PC-9 (cell line): ENCODE measurements around the gene SLC35E2B. TPM values are rescaled to one million over a fixed set of nuclear protein-coding genes. Genes with fewer than 3 reads are reported as not detected.
"Not testable (repeated sequence)": the region's sequence is repeated elsewhere in the genome, so short reads cannot be mapped to it uniquely, and the experiment has no call there.

ENCODE experiments used
- BruUV-seq: library from RNA; stranded (reverse); fragments of 400-500 nt; replicated peaks from 2 replicates; lab custom pipeline; 2021; lab: Mats Ljungman, UMichigan
- CTCF ChIA-PET: fragments of 300-600 bp; sonication (Branson Sonifier 250); formaldehyde crosslinking; loops from one replicate; lab custom pipeline; 2022; ENCODE audit warnings: antibody characterized with exemption; lab: Charles Lee
- POLR2A ChIA-PET: fragments of 300-600 bp; sonication (Branson Sonifier 250); formaldehyde crosslinking; loops from one replicate; lab custom pipeline; 2022; ENCODE audit warnings: antibody characterized with exemption; ENCODE audit not compliant: unreplicated experiment; lab: Charles Lee
- DNase-seq, 2 experiments: peaks; one replicate each; pipeline versions ENCODE4 v3.0.0 to v3.0.0-alpha.2; 2015 to 2022; ENCODE audit warnings: mixed read lengths in 1 of 2
- H2AFZ ChIP-seq: fragments of 200-600 bp; sonication (generic); 2 replicates; pipeline ENCODE4 v1.8.1; 2017; ENCODE audit warnings: antibody characterized with exemption
- H3F3A ChIP-seq: fragments of 200-600 bp; sonication (generic); 2 replicates; pipeline ENCODE4 v1.8.1; 2017; ENCODE audit warnings: antibody characterized with exemption, mild to moderate bottlenecking, low read depth; ENCODE audit not compliant: insufficient read depth
- H3K27ac ChIP-seq: fragments of 200-600 bp; sonication (generic); 2 replicates; pipeline ENCODE4 v1.6.1; 2016; ENCODE audit warnings: mixed run types
- H3K27me3 ChIP-seq: fragments of 200-600 bp; sonication (generic); 2 replicates; pipeline ENCODE4 v1.6.1; 2016; ENCODE audit warnings: low read depth, mixed run types; ENCODE audit not compliant: insufficient read depth
- H3K36me3 ChIP-seq: fragments of 200-600 bp; sonication (generic); 2 replicates; pipeline ENCODE4 v1.6.1; 2016; ENCODE audit warnings: low read depth, mixed run types
- H3K4me1 ChIP-seq: fragments of 200-600 bp; sonication (generic); replicated peaks from 2 replicates; pipeline ENCODE4 v1.6.1; 2016; ENCODE audit warnings: mixed run types; ENCODE audit not compliant: insufficient read depth
- H3K4me2 ChIP-seq: fragments of 200-600 bp; sonication (generic); 2 replicates; pipeline ENCODE4 v1.6.1; 2017; ENCODE audit warnings: mixed run types
- H3K4me3 ChIP-seq: fragments of 200-600 bp; sonication (generic); 2 replicates; pipeline ENCODE4 v1.6.1; 2016; ENCODE audit warnings: mixed run types
- H3K79me2 ChIP-seq: fragments of 200-600 bp; sonication (generic); 2 replicates; pipeline ENCODE4 v1.6.1; 2017; ENCODE audit warnings: low read depth, mixed run types
- H3K9me2 ChIP-seq: fragments of 200-600 bp; sonication (generic); 2 replicates; pipeline ENCODE4 v1.8.1; 2017; ENCODE audit warnings: mild to moderate bottlenecking; ENCODE audit not compliant: insufficient read depth
- H3K9me3 ChIP-seq: fragments of 200-600 bp; sonication (generic); 2 replicates; pipeline ENCODE4 v1.8.1; 2016; ENCODE audit warnings: low read depth; ENCODE audit not compliant: insufficient read depth
- H4K20me1 ChIP-seq: fragments of 200-600 bp; sonication (generic); 2 replicates; pipeline ENCODE4 v1.8.1; 2017; ENCODE audit not compliant: insufficient read depth
- intact Hi-C: fragments of 100-400 bp; cut with micrococcal nuclease; formaldehyde crosslinking; loops from one replicate; pipeline ENCODE4 v1.10.0; 2022; ENCODE audit not compliant: unreplicated experiment
- total RNA-seq: library from RNA; stranded (reverse); gene quantifications from 2 replicates; pipeline ENCODE4 v1.2.3, GENCODE V29; 2021

SLC35E2B gene
- total RNA-seq, 1 experiment from 2014 or later, result 55.4 TPM

GRCh38 chr1:1700557-1700956 lies 8.0 kb upstream of the SLC35E2B start:
- H3K4me1 ChIP-seq, H3K9me2 ChIP-seq, POLR2A ChIA-PET, CTCF ChIA-PET, H3K9me3 ChIP-seq, H3F3A ChIP-seq, H3K27me3 ChIP-seq, H3K4me2 ChIP-seq, H3K79me2 ChIP-seq, H4K20me1 ChIP-seq, DNase-seq, H3K36me3 ChIP-seq, H3K27ac ChIP-seq, BruUV-seq, intact Hi-C loops, H3K4me3 ChIP-seq, H2AFZ ChIP-seq: not testable (repeated sequence)

- H3K4me3 ChIP-seq, H3K79me2 ChIP-seq, H3K27me3 ChIP-seq, H3K4me1 ChIP-seq, POLR2A ChIA-PET, H3K4me2 ChIP-seq, DNase-seq, H4K20me1 ChIP-seq, H3K27ac ChIP-seq, CTCF ChIA-PET, intact Hi-C loops, H3K9me2 ChIP-seq, H3F3A ChIP-seq, BruUV-seq, H2AFZ ChIP-seq, H3K36me3 ChIP-seq, H3K9me3 ChIP-seq: not testable (repeated sequence)
Measured at GRCh38 chr1:1700067-1700466, 7.5 kb upstream of the SLC35E2B start.

- H3K79me2 ChIP-seq, H3K9me2 ChIP-seq, intact Hi-C loops: not testable (repeated sequence)
Measured at GRCh38 chr1:1699061-1699460, 6.5 kb upstream of the SLC35E2B start.

GRCh38 chr1:1697358-1698183 lies 5.0 kb upstream of the SLC35E2B start:
- H4K20me1 ChIP-seq, H3K9me3 ChIP-seq, H3F3A ChIP-seq, H3K4me1 ChIP-seq, BruUV-seq, H2AFZ ChIP-seq, H3K9me2 ChIP-seq, CTCF ChIA-PET, H3K4me2 ChIP-seq, H3K27ac ChIP-seq, DNase-seq, POLR2A ChIA-PET, H3K27me3 ChIP-seq, H3K36me3 ChIP-seq, intact Hi-C loops, H3K79me2 ChIP-seq, H3K4me3 ChIP-seq: not testable (repeated sequence)

More at GRCh38 chr1:1699061-1699460, 6.5 kb upstream of the SLC35E2B start:
- POLR2A ChIA-PET, H3K36me3 ChIP-seq, H4K20me1 ChIP-seq, BruUV-seq, H2AFZ ChIP-seq, H3F3A ChIP-seq, DNase-seq, H3K4me1 ChIP-seq, H3K4me2 ChIP-seq, H3K4me3 ChIP-seq, H3K9me3 ChIP-seq, CTCF ChIA-PET, H3K27ac ChIP-seq, H3K27me3 ChIP-seq: not testable (repeated sequence)

- H3K79me2 ChIP-seq, H3K4me3 ChIP-seq, H2AFZ ChIP-seq, H3K36me3 ChIP-seq, H3K4me1 ChIP-seq, BruUV-seq, CTCF ChIA-PET, H3F3A ChIP-seq, H3K27ac ChIP-seq, DNase-seq, H4K20me1 ChIP-seq, H3K9me3 ChIP-seq, H3K27me3 ChIP-seq, H3K9me2 ChIP-seq, intact Hi-C loops, H3K4me2 ChIP-seq: not testable (repeated sequence)
- POLR2A ChIA-PET, result interaction anchor here (0.7 kb wide), 1 partner anchor 392 kb away, joined by 5 read pairs; no protein-coding TSS in a partner anchor
Measured at GRCh38 chr1:1696431-1697357, 4.1 kb upstream of the SLC35E2B start.

- CTCF ChIA-PET, H3K4me1 ChIP-seq, H3K27me3 ChIP-seq, BruUV-seq, H3K9me2 ChIP-seq, H3K9me3 ChIP-seq, H2AFZ ChIP-seq, intact Hi-C loops, H3F3A ChIP-seq, POLR2A ChIA-PET, H4K20me1 ChIP-seq, H3K36me3 ChIP-seq: not testable (repeated sequence)
- Histone ChIP-seq H3K4me3 (peak overlapping the region; percentile 51; the same call in 1 of the 2 replicates), H3K79me2 (peaks cover 23% of the 10 kb centered on the region), H3K4me2 (peak overlapping the region; percentile 44; the same call in 1 of the 2 replicates), H3K27ac (peak overlapping the region; percentile 79)
- peak in 1 of 2 experiments; percentile 40 for DNase-seq
Measured at GRCh38 chr1:1692324-1692713, 276 bp downstream of the SLC35E2B start.

GRCh38 chr1:1691443-1691842 lies 1.2 kb downstream of the SLC35E2B start:
- H3K9me2 ChIP-seq, H3K9me3 ChIP-seq, H3K27me3 ChIP-seq, CTCF ChIA-PET, intact Hi-C loops, DNase-seq, H4K20me1 ChIP-seq, H3K36me3 ChIP-seq, H2AFZ ChIP-seq, POLR2A ChIA-PET, H3K27ac ChIP-seq: not testable (repeated sequence)
- Histone ChIP-seq H3K4me2 (peak overlapping the region; percentile 74), H3K4me3 (peak overlapping the region; percentile 50; the same call in 1 of the 2 replicates), H3K4me1 (peaks cover 12% of the 10 kb centered on the region), H3K79me2 (peaks cover 27% of the 10 kb centered on the region), H3F3A (peaks cover 14% of the 10 kb centered on the region)
- TSS peak; percentile 54 for BruUV-seq
